ENCODE results near the gene PAFAH1B1. TPM values are rescaled to one million over a fixed set of nuclear protein-coding genes. Genes with fewer than 3 reads are reported as not detected.

The PAFAH1B1 gene
- total and polyA plus RNA-seq, 10 of the 15 experiments (the other 5 are each of a cell fraction or from before 2014, with no cell fraction given): 28.9 to 107 (median 49.1) TPM

GRCh38 chr17:2687074-2687418 lies 93.6 kb downstream of the PAFAH1B1 start:
- no peak for DNase-seq (ENCODE audit: low read depth, low spot score)
- Histone ChIP-seq H3K4me2 (ENCODE audit: control insufficient read depth, insufficient read depth) (no peak overlapping the region), H3K36me3 (ENCODE audit: control insufficient read depth in 2 of 2, insufficient read depth in 2 of 2, low read length in 1 of 2) (peaks cover 15 to 18% of the 10 kb centered on the region in 2 experiments), H4K20me1 (ENCODE audit: control insufficient read depth, insufficient read depth) (no peaks in the 10 kb centered on the region), H3K9ac (ENCODE audit: control insufficient read depth, insufficient read depth, low read length) (no peak overlapping the region), H3K27me3 (replicated peaks in 1 of 2; ENCODE audit: control insufficient read depth in 2 of 2, insufficient read depth in 2 of 2, low read length in 1 of 2) (no peaks in the 10 kb centered on the region), H2AFZ (ENCODE audit: control insufficient read depth, low read depth, low read length) (no peak overlapping the region), H3K27ac (ENCODE audit: control insufficient read depth, insufficient read depth) (no peak overlapping the region), H3K4me3 (no peak overlapping the region), H3K4me1 (ENCODE audit: control insufficient read depth, insufficient read depth, low read length) (no peaks in the 10 kb centered on the region), H3K9me3 (replicated peaks; ENCODE audit: control insufficient read depth, insufficient read depth, low read length) (no peaks in the 10 kb centered on the region), H3K79me2 (ENCODE audit: control insufficient read depth, insufficient read depth, low read length) (no peaks in the 10 kb centered on the region)
- in situ Hi-C loops (cut with MboI): no loop called here
- intact Hi-C loops (cut with micrococcal nuclease; ENCODE audit: unreplicated experiment): no loop called here
- CTCF ChIA-PET: interaction anchor here (0.5 to 2.1 kb wide), 5 partner anchors 23 to 304 kb away, joined by 3 to 10 read pairs (median 3); no protein-coding TSS in a partner anchor
- TF ChIP-seq MEF2A (IDR thresholded peaks at IDR 0.05; ENCODE audit: insufficient read depth, low read depth, low read length): no peak
- TF ChIP-seq PRDM15 (CRISPR knock-in tag; IDR thresholded peaks at IDR 0.05): no peak
- no peak for TF ChIP-seq CHD2 (IDR thresholded peaks at IDR 0.05; ENCODE audit: borderline replicate concordance, low read depth, low read length)
- 0 out of 2 replicates have a peak, but pooled peaks have one; percentile 14 for TF ChIP-seq POLR2AphosphoS5 (IDR thresholded peaks at IDR 0.05; ENCODE audit: low read length)
- TF ChIP-seq E2F8 (IDR thresholded peaks at IDR 0.05; ENCODE audit: low read depth, partially characterized antibody): no peak
- no peak for TF ChIP-seq RELB (IDR thresholded peaks at IDR 0.05; ENCODE audit: low read depth)
- POLR2A ChIA-PET: interaction anchor here (0.6 kb wide), 1 partner anchor 10 kb away, joined by 3 read pairs; no protein-coding TSS in a partner anchor
- no peak for FAIRE-seq
- no peak for ATAC-seq
- BruUV-seq (replicated peaks): no TSS peak
- RAD21 ChIA-PET (ENCODE audit: unreplicated experiment): no interaction called here
- WGBS (ENCODE audit: insufficient coverage, insufficient replicate concordance, low lambda C conversion rate, missing lambda C conversion rate): 87% methylated on average over 6 of the region's 6 CpGs
- SMC1A ChIA-PET (ENCODE audit: uncharacterized antibody, unreplicated experiment): interaction anchor here (1.2 to 1.3 kb wide), 2 partner anchors 13 to 15 kb away, joined by 3 read pairs; no protein-coding TSS in a partner anchor
